ENCODE results near the gene ANTXRL. TPM values are rescaled to one million over a fixed set of nuclear protein-coding genes. Genes with fewer than 3 reads are reported as not detected.

ANTXRL gene
- polyA plus RNA-seq, 1 of the 3 experiments (the other 2 are of a cell fraction): not detected

DNA sequence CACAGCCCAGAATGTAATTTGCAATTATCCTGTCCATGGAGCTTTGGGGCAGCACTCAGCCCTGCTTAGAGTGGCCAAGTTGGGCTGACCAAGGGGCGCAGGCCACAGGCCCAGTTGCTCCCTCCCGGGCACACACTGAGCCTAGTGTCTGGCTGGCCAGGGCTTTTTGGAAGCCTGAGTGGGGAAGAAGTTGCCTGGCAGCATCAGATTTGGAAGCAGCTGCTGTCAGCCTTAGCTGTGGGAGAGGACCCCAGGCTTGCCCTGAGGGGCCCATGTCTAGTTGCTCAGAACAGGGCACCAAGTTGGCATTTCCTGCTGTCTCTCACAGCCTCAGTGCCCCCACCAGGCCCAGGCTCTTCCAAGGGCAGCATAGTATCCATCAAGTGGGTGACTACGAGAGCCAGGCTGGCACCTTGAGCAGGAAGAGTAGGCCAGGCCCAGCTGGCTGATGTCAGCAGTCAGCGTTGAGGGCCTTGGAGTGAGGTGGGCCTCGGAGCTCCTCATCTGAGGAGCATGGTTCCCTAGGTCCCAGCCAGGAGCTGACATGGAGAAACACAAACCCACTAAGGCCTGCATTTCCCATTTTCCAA, 14.4 kb downstream of the ANTXRL start:
- Histone ChIP-seq H2AFZ (ENCODE audit: low read depth) (no peak overlapping the region), H3K4me3 (ENCODE audit: low read depth in 2 of 2, low read length in 1 of 2) (no peak overlapping the region)

GRCh38 chr10:46301721-46302479, 15.1 kb downstream of the ANTXRL start:
- no peak overlapping the region for H3K9ac ChIP-seq
- H4K20me1 ChIP-seq (ENCODE audit: insufficient read depth): no peaks in the 10 kb centered on the region
- no peak for DNase-seq
- no peak for TF ChIP-seq USF2 (IDR thresholded peaks at IDR 0.05; ENCODE audit: borderline replicate concordance, low read depth, low read length)
- no peak for TF ChIP-seq USF1 (IDR thresholded peaks at IDR 0.05; ENCODE audit: borderline replicate concordance, low read depth)
- TF ChIP-seq GABPA (IDR thresholded peaks at IDR 0.05; ENCODE audit: low read depth): no peak
- TF ChIP-seq NRF1 (IDR thresholded peaks at IDR 0.05; ENCODE audit: low read depth, low read length): no peak
- no peak for TF ChIP-seq YY1 (IDR thresholded peaks at IDR 0.05; ENCODE audit: low read depth)
- no peak for TF ChIP-seq TCF12 (IDR thresholded peaks at IDR 0.05)
- no peak for TF ChIP-seq CHD2 (IDR thresholded peaks at IDR 0.05; ENCODE audit: low read length, partially characterized antibody)
- no peak for TF ChIP-seq EP300 (IDR thresholded peaks at IDR 0.05; ENCODE audit: borderline replicate concordance in 1 of 2, low read depth in 1 of 2, low read length in 1 of 2)
- TF ChIP-seq NFIC (IDR thresholded peaks at IDR 0.05; ENCODE audit: borderline replicate concordance): no peak
- no peak for TF ChIP-seq JUND (IDR thresholded peaks at IDR 0.05)
- TF ChIP-seq FOSL2 (IDR thresholded peaks at IDR 0.05; ENCODE audit: borderline replicate concordance, low read depth): no peak
- no peak for TF ChIP-seq ELF1 (IDR thresholded peaks at IDR 0.05)
- TF ChIP-seq REST (IDR thresholded peaks at IDR 0.05; ENCODE audit: low read depth, low read length): no peak
- WGBS (ENCODE audit: low lambda C conversion rate): 82% methylated on average over 7 of the region's 13 CpGs
- no peaks in the 10 kb centered on the region for H3K36me3 ChIP-seq (replicated peaks in 1 of 2; ENCODE audit: control insufficient read depth in 1 of 2, insufficient read depth in 2 of 2, low read length in 1 of 2)
- no peaks in the 10 kb centered on the region for H3K9me2 ChIP-seq
- H3K27me3 ChIP-seq (ENCODE audit: insufficient read depth): no peaks in the 10 kb centered on the region; the same call in 1 of the 2 replicates
- no peak overlapping the region for H3K4me3 ChIP-seq (ENCODE audit: low read depth in 2 of 2, low read length in 1 of 2)
- no peak overlapping the region for H3K27ac ChIP-seq (ENCODE audit: low read depth in 2 of 2, low read length in 1 of 2)
- no peaks in the 10 kb centered on the region for H3K9me3 ChIP-seq
- ChIA-PET POLR2A (no interaction called here), CTCF (no interaction called here)
- H3F3A ChIP-seq (replicated peaks; ENCODE audit: insufficient read depth): no peaks in the 10 kb centered on the region
- no peak overlapping the region for H3K4me2 ChIP-seq
- no peaks in the 10 kb centered on the region for H3K79me2 ChIP-seq (ENCODE audit: insufficient read depth)
- no peak overlapping the region for H2AFZ ChIP-seq (ENCODE audit: low read depth)
- peaks cover 0 to 4% of the 10 kb centered on the region in 2 experiments; a peak in 1 of 4 replicates for H3K4me1 ChIP-seq (ENCODE audit: control insufficient read depth in 1 of 2, insufficient read depth in 2 of 2, low read depth in 1 of 2, low read length in 1 of 2)

More for the DNA sequence above, 14.4 kb downstream of the ANTXRL start:
- Histone ChIP-seq H3K27me3 (ENCODE audit: insufficient read depth) (no peaks in the 10 kb centered on the region), H3F3A (replicated peaks; ENCODE audit: insufficient read depth) (no peaks in the 10 kb centered on the region), H3K9me2 (no peaks in the 10 kb centered on the region), H3K36me3 (replicated peaks in 1 of 2; ENCODE audit: control insufficient read depth in 1 of 2, insufficient read depth in 2 of 2, low read length in 1 of 2) (no peaks in the 10 kb centered on the region), H3K79me2 (ENCODE audit: insufficient read depth) (no peaks in the 10 kb centered on the region), H3K27ac (ENCODE audit: low read depth in 2 of 2, low read length in 1 of 2) (no peak overlapping the region), H4K20me1 (ENCODE audit: insufficient read depth) (no peaks in the 10 kb centered on the region), H3K9ac (no peak overlapping the region), H3K4me2 (no peak overlapping the region), H3K4me1 (ENCODE audit: control insufficient read depth in 1 of 2, insufficient read depth in 2 of 2, low read depth in 1 of 2, low read length in 1 of 2) (peaks cover 0 to 4% of the 10 kb centered on the region in 2 experiments; a peak in 1 of 4 replicates), H3K9me3 (no peaks in the 10 kb centered on the region)
- WGBS (ENCODE audit: low lambda C conversion rate): 83% methylated on average over 5 of the region's 5 CpGs
- TF ChIP-seq MXI1 (IDR thresholded peaks at IDR 0.05; ENCODE audit: low read depth, low read length) (no peak), FOSL2 (IDR thresholded peaks at IDR 0.05; ENCODE audit: borderline replicate concordance, low read depth) (no peak), TCF12 (IDR thresholded peaks at IDR 0.05) (no peak), RXRA (IDR thresholded peaks at IDR 0.05; ENCODE audit: borderline replicate concordance, low read depth) (no peak), RCOR1 (IDR thresholded peaks at IDR 0.05; ENCODE audit: low read length) (no peak), CHD2 (IDR thresholded peaks at IDR 0.05; ENCODE audit: low read length, partially characterized antibody) (no peak), EZH2phosphoT487 (IDR thresholded peaks at IDR 0.05; ENCODE audit: borderline replicate concordance, low read depth) (no peak)
- TF ChIP-seq, protein P1, sequence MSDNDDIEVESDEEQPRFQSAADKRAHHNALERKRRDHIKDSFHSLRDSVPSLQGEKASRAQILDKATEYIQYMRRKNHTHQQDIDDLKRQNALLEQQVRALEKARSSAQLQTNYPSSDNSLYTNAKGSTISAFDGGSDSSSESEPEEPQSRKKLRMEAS (IDR thresholded peaks at IDR 0.05; ENCODE audit: low read depth): no peak
- DNase-seq: no peak
- POLR2A ChIA-PET: no interaction called here
- CTCF ChIA-PET: interaction anchor here (1.6 kb wide), 1 partner anchor 10 kb away, joined by 3 read pairs; no protein-coding TSS in a partner anchor
